Caco-2 (cell line): ENCODE results near the gene DSN1. TPM values are rescaled to one million over a fixed set of nuclear protein-coding genes. Genes with fewer than 3 reads are reported as not detected.

Experiments
- BruUV-seq: library from RNA; stranded (reverse); fragments of 400-500 nt; replicated peaks from 2 replicates; lab custom pipeline; 2021; lab: Mats Ljungman, UMichigan
- CTCF ChIA-PET: fragments of 300-600 bp; sonication (Branson Sonifier 250); formaldehyde crosslinking; loops from one replicate; lab custom pipeline; 2022; ENCODE audit warnings: antibody characterized with exemption; lab: Charles Lee
- POLR2A ChIA-PET: fragments of 300-600 bp; sonication (Branson Sonifier 250); formaldehyde crosslinking; loops from one replicate; lab custom pipeline; 2022; ENCODE audit warnings: antibody characterized with exemption; lab: Charles Lee
- DNase-seq, 2 experiments: peaks; one replicate each; pipeline versions ENCODE4 v3.0.0 to v3.0.0-alpha.2; 2020 to 2022
- H3K27me3 ChIP-seq: replicated peaks from 2 replicates; pipeline ENCODE4 v1.6.0; 2011; ENCODE audit warnings: low read length; ENCODE audit not compliant: control insufficient read depth, insufficient read depth
- H3K36me3 ChIP-seq: 2 replicates; pipeline ENCODE4 v1.5.1; 2011; ENCODE audit warnings: low read length; ENCODE audit not compliant: control insufficient read depth, insufficient read depth
- H3K4me1 ChIP-seq: fragments of 250-450 bp; sonication (Bioruptor Pico); 2 replicates; pipeline ENCODE4 v1.5.1; 2020; ENCODE audit warnings: mild to moderate bottlenecking
- H3K4me3 ChIP-seq: 2 replicates; pipeline ENCODE4 v1.5.1; 2011; ENCODE audit warnings: low read depth, mild to moderate bottlenecking, control low read depth, low read length
- H3K9me3 ChIP-seq: fragments of 250-450 bp; sonication (Bioruptor Pico); 2 replicates; pipeline ENCODE4 v1.5.1; 2020; ENCODE audit warnings: mild to moderate bottlenecking, moderate library complexity
- H3K27ac Mint-ChIP-seq: one replicate; pipeline ENCODE4 v1.8.0; 2022; ENCODE audit warnings: mixed read lengths; ENCODE audit not compliant: unreplicated experiment
- H3K27me3 Mint-ChIP-seq: one replicate; pipeline ENCODE4 v1.8.0; 2022; ENCODE audit warnings: mixed read lengths; ENCODE audit not compliant: insufficient read depth, unreplicated experiment
- H3K36me3 Mint-ChIP-seq: one replicate; pipeline ENCODE4 v1.8.0; 2022; ENCODE audit warnings: mild to moderate bottlenecking, mixed read lengths; ENCODE audit not compliant: insufficient read depth, unreplicated experiment
- H3K4me1 Mint-ChIP-seq: one replicate; pipeline ENCODE4 v1.8.0; 2022; ENCODE audit warnings: low read depth, mixed read lengths; ENCODE audit not compliant: unreplicated experiment
- H3K4me3 Mint-ChIP-seq: one replicate; pipeline ENCODE4 v1.8.0; 2022; ENCODE audit warnings: mild to moderate bottlenecking, moderate library complexity, mixed read lengths; ENCODE audit not compliant: unreplicated experiment
- H3K9me3 Mint-ChIP-seq: one replicate; pipeline ENCODE4 v1.8.0; 2022; ENCODE audit warnings: mixed read lengths; ENCODE audit not compliant: unreplicated experiment
- CTCF ChIP-seq, 2 experiments: fragments of 200-600 bp in 1 of 2; IDR thresholded peaks; 1 replicate in 1 of 2; 2 replicates in 1 of 2; pipeline versions ENCODE4 v1.5.1 to v1.8.0; 2011 to 2022; ENCODE audit warnings: antibody characterized with exemption in 1 of 2, control low read depth in 1 of 2, inconsistent platforms in 1 of 2, low read depth in 1 of 2, low read length in 1 of 2, mild to moderate bottlenecking in 1 of 2, moderate library complexity in 1 of 2; ENCODE audit not compliant: insufficient read depth in 1 of 2, severe bottlenecking in 1 of 2, unreplicated experiment in 1 of 2
- intact Hi-C: fragments of 100-400 bp; cut with micrococcal nuclease; formaldehyde crosslinking; loops from one replicate; pipeline ENCODE4 v1.10.0; 2022; ENCODE audit not compliant: unreplicated experiment
- total RNA-seq: library from RNA; stranded (reverse); gene quantifications from 2 replicates; pipeline ENCODE4 v1.2.3, GENCODE V29; 2022

DSN1 gene
- total RNA-seq, 1 experiment from 2014 or later: 59.2 TPM

- POLR2A ChIA-PET: no interaction called here
- H3K36me3 ChIP-seq: no peaks in the 10 kb centered on the region
- H3K4me1 ChIP-seq: no peaks in the 10 kb centered on the region
- Mint-ChIP-seq H3K4me3 (no peak overlapping the region), H3K36me3 (no peaks in the 10 kb centered on the region), H3K9me3 (no peaks in the 10 kb centered on the region), H3K27me3 (no peaks in the 10 kb centered on the region), H3K27ac (no peak overlapping the region), H3K4me1 (no peaks in the 10 kb centered on the region)
- no TSS peak for BruUV-seq
- no peak overlapping the region for H3K4me3 ChIP-seq
- intact Hi-C loops: no loop called here
- CTCF ChIA-PET: interaction anchor here (0.5 to 1.8 kb wide), 3 partner anchors 46 to 687 kb away, joined by 5 to 7 read pairs (median 6); no protein-coding TSS in a partner anchor
- no peaks in the 10 kb centered on the region for H3K9me3 ChIP-seq
- no peak for TF ChIP-seq CTCF (IDR thresholded peaks at IDR 0.05; ENCODE audit: insufficient read depth in 1 of 2, low read depth in 1 of 2, low read length in 1 of 2, severe bottlenecking in 1 of 2, unreplicated experiment in 1 of 2)
- DNase-seq: no peak
- H3K27me3 ChIP-seq: no peaks in the 10 kb centered on the region
Measured at GRCh38 chr20:36709126-36709525, 64.4 kb downstream of the DSN1 start.

GRCh38 chr20:36703530-36703929, 70.0 kb downstream of the DSN1 start:
- no TSS peak for BruUV-seq
- H3K4me1 Mint-ChIP-seq: no peaks in the 10 kb centered on the region
- CTCF ChIA-PET: no interaction called here
- H3K4me3 Mint-ChIP-seq: no peak overlapping the region
- no peaks in the 10 kb centered on the region for H3K9me3 Mint-ChIP-seq
- H3K36me3 Mint-ChIP-seq: no peaks in the 10 kb centered on the region
- POLR2A ChIA-PET: no interaction called here
- no peak overlapping the region for H3K27ac Mint-ChIP-seq
- H3K27me3 Mint-ChIP-seq: no peaks in the 10 kb centered on the region
- H3K36me3 ChIP-seq: no peaks in the 10 kb centered on the region
- no peak overlapping the region for H3K4me3 ChIP-seq
- no peak for DNase-seq
- intact Hi-C loops: no loop called here
- TF ChIP-seq CTCF (IDR thresholded peaks at IDR 0.05; ENCODE audit: insufficient read depth in 1 of 2, low read depth in 1 of 2, low read length in 1 of 2, severe bottlenecking in 1 of 2, unreplicated experiment in 1 of 2): no peak
- H3K4me1 ChIP-seq: no peaks in the 10 kb centered on the region
- H3K9me3 ChIP-seq: no peaks in the 10 kb centered on the region
- no peaks in the 10 kb centered on the region for H3K27me3 ChIP-seq

Other genes with a start within 250 kb of the DSN1 start
- gene MYL9, start 232.2 kb downstream of the DSN1 start, total RNA-seq: 382 and 446 TPM in 2 replicates
- gene TGIF2, start 200.2 kb downstream of the DSN1 start, total RNA-seq: 58.4 and 60.6 TPM in 2 replicates
- gene RAB5IF, start 168.0 kb downstream of the DSN1 start, total RNA-seq: 279 and 282 TPM in 2 replicates
- gene SLA2, start 127.6 kb downstream of the DSN1 start, total RNA-seq: 0.19 and 0.20 TPM in 2 replicates
- gene NDRG3, start 27.7 kb downstream of the DSN1 start, total RNA-seq: 41.5 and 47.4 TPM in 2 replicates
- 0.14 TPM in 1 of 2 replicates, not detected in the other for gene TLDC2, start 102.4 kb upstream of the DSN1 start, total RNA-seq
- 56.8 and 63.0 TPM in 2 replicates for gene SAMHD1, start 177.9 kb upstream of the DSN1 start, total RNA-seq